22Rv1 (cell line): ENCODE measurements around the gene COA1.

ENCODE experiments used
- CTCF ChIP-seq: fragments of 450-650 bp; IDR thresholded peaks from 2 replicates; pipeline ENCODE4 v1.5.1; 2017; ENCODE audit warnings: mild to moderate bottlenecking
- ZFX ChIP-seq: fragments of 450-650 bp; IDR thresholded peaks from 2 replicates; pipeline ENCODE4 v1.6.1; 2017; ENCODE audit warnings: antibody characterized with exemption, borderline replicate concordance

GRCh38 chr7:43750016-43750887 lies 20.9 kb upstream of the COA1 start:
- TF ChIP-seq CTCF: no peak
- no peak for TF ChIP-seq ZFX
